ENCODE measurements around the gene B4GALT1. TPM values are rescaled to one million over a fixed set of nuclear protein-coding genes. Genes with fewer than 3 reads are reported as not detected.
A peak's percentile ranks its signal among the peaks of the same experiment; 100 is the strongest.

B4GALT1 gene
- total RNA-seq, 2 donors from 2014 or later: 57.6 to 76.1 TPM

DNA sequence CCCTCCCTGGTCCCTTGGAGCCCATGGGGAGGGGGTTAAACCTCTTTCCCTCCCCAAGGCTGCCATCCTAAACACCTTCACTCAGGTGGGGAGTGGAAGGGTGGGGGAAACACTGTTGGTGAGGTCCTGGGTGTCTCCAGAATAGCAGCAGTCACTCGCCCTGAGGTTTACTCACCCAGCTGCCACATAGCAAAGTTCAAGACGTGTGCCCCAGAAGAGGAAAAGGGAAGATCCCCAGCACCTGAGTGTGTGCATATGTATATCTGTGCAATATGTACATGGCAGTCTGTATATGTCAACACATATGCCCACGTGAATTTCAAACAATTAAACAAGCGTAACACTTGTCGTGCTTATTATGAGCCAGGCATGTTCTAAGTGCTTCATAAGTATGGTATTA, 59.4 kb downstream of the B4GALT1 start:
- Histone ChIP-seq H3K36me3 (peaks cover 15% of the 10 kb centered on the region), H3K4me1 (peaks cover 0 to 37% of the 10 kb centered on the region in 2 donors), H3K4me3 (no peak overlapping the region), H3K27me3 (no peaks in the 10 kb centered on the region), H3K9me3 (no peaks in the 10 kb centered on the region), H3K27ac (peak overlapping the region; percentile 58 to 69)
- TF ChIP-seq, protein P1, sequence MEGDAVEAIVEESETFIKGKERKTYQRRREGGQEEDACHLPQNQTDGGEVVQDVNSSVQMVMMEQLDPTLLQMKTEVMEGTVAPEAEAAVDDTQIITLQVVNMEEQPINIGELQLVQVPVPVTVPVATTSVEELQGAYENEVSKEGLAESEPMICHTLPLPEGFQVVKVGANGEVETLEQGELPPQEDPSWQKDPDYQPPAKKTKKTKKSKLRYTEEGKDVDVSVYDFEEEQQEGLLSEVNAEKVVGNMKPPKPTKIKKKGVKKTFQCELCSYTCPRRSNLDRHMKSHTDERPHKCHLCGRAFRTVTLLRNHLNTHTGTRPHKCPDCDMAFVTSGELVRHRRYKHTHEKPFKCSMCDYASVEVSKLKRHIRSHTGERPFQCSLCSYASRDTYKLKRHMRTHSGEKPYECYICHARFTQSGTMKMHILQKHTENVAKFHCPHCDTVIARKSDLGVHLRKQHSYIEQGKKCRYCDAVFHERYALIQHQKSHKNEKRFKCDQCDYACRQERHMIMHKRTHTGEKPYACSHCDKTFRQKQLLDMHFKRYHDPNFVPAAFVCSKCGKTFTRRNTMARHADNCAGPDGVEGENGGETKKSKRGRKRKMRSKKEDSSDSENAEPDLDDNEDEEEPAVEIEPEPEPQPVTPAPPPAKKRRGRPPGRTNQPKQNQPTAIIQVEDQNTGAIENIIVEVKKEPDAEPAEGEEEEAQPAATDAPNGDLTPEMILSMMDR (IDR thresholded peaks at IDR 0.05): no peak
- DNase-seq (ENCODE audit: low spot score): no peak

DNA sequence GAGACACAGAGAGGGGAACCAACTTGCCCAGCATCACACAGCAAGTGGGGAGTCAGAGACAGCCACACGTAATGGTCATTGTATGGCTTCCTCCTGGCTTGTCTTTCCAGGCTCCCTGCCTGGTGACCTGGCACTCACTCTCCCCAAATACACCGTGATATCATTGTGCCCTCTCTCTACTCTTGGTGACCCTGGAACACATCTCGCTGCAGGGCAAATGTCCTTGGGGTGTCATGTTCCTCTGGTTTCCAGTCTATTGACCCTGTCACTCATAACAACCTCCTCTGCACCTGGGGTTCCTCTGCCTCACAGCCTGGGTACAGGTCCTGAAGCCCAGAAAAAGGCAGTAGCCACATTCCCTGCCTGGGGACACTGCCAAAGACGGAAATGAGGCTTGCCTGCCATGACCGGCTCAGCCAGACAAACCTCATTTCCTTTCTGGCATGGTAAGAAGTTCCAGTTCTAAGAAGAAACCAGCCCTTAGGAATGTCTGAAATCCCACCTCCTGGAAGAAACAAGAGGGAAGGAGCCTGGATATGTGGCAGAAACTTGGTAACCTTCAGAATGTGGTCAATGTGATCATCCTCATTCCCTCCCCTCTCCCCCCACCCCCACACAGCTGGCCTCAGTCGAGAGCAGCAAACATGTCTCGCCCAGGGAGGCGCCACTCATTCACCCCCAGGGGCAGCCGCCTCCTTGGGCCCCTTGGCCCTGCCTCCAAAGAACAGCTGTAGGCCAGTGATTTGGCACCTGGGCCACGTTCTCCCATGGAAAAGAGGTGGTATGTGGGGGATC, 60.1 kb downstream of the B4GALT1 start:
- Histone ChIP-seq H3K4me3 (no peak overlapping the region), H3K36me3 (peaks cover 8% of the 10 kb centered on the region), H3K27me3 (no peaks in the 10 kb centered on the region), H3K4me1 (peaks cover 0 to 42% of the 10 kb centered on the region in 2 donors), H3K9me3 (no peaks in the 10 kb centered on the region), H3K27ac (peak overlapping the region; percentile 58 to 69)
- peak; percentile 73 for DNase-seq (ENCODE audit: low spot score)
- TF ChIP-seq, protein P1 (IDR thresholded peaks at IDR 0.05): no peak

DNA sequence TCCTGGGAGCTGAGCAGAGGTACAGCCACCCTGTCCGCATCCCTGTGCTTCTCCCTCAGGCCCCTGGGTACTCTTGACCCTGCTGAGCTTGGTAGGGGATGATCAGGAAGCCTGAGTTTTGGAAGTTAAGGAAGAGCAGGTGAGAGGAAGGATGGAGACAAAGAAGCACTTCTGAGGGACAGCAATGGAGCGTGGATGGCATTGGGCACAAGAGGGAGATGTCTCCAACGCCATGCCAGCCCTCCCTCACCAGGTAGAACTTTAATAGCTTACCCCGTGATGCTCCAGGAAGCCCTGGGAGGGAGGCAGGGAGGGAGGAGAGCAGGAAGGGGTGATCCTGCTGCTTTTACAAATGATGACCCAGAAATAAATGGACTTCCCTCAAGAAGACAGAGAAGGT, 60.8 kb downstream of the B4GALT1 start:
- no peaks in the 10 kb centered on the region for H3K9me3 ChIP-seq
- TF ChIP-seq, protein P1 (IDR thresholded peaks at IDR 0.05): no peak
- H3K36me3 ChIP-seq: peaks cover 1% of the 10 kb centered on the region
- DNase-seq (ENCODE audit: low spot score): no peak
- peaks cover 0 to 48% of the 10 kb centered on the region in 2 donors for H3K4me1 ChIP-seq
- no peak overlapping the region for H3K4me3 ChIP-seq
- H3K27me3 ChIP-seq: no peaks in the 10 kb centered on the region
- peak overlapping the region; percentile 58 to 69 for H3K27ac ChIP-seq

DNA sequence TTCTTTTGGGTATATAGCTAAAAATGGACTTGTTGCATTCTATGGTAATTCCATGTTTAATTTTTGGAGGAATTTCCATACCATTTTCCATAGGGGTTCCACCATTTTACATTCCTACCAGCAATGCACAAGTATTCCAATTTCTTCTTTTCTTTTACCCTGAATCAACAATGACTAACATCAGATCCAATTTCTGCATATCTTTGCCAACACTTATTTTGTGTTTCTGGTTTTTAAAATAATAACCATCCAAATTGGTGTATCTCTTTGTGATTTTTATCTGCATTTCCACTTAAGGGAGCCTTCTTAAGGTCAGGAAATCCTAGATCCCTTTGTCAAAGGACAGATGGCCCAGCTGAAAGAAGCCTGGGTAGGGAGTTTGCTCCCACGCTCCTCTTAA, 61.2 kb downstream of the B4GALT1 start:
- no peak for DNase-seq (ENCODE audit: low spot score)
- H3K4me1 ChIP-seq: peaks cover 0 to 53% of the 10 kb centered on the region in 2 donors
- no peaks in the 10 kb centered on the region for H3K9me3 ChIP-seq
- TF ChIP-seq, protein P1 (IDR thresholded peaks at IDR 0.05): no peak
- H3K4me3 ChIP-seq: no peak overlapping the region
- no peaks in the 10 kb centered on the region for H3K27me3 ChIP-seq
- peak overlapping the region in 1 of 2 donors; percentile 69 for H3K27ac ChIP-seq
- no peaks in the 10 kb centered on the region for H3K36me3 ChIP-seq

DNA sequence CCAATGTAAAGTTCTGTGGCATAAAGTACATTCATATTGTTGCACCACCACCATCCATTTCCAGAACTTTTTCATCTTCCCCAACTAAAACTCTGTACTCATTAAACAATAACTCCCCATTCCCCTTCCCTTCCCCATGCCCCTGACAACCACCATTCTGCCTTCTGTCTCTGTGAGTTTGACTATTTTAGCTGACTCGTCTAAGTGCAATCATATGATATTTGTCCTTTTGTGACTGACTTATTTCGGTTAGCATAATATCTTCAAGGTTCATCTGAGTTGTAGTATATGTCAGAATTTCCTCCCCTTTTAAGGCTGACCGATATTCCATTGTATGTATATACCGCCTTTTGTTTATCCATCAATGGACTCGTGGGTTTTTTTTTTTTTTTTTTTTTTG, 61.6 kb downstream of the B4GALT1 start:
- TF ChIP-seq, protein P1 (IDR thresholded peaks at IDR 0.05): no peak
- Histone ChIP-seq H3K27ac (no peak overlapping the region), H3K36me3 (no peaks in the 10 kb centered on the region), H3K9me3 (no peaks in the 10 kb centered on the region), H3K4me3 (no peak overlapping the region), H3K27me3 (no peaks in the 10 kb centered on the region), H3K4me1 (peaks cover 0 to 53% of the 10 kb centered on the region in 2 donors)
- DNase-seq (ENCODE audit: low spot score): no peak

Measured in right atrium auricular region (tissue), 2 donors.